ENCODE data around the gene SP6. TPM values are rescaled to one million over a fixed set of nuclear protein-coding genes. Genes with fewer than 3 reads are reported as not detected.

The SP6 gene
- total RNA-seq, 1 experiment from 2014 or later, result 3.3 TPM

GRCh38 chr17:47860386-47860785 lies 9.4 kb upstream of the SP6 start:
- Mint-ChIP-seq H3K27ac (no peak overlapping the region), H3K4me3 (no peak overlapping the region), H3K9me3 (no peaks in the 10 kb centered on the region), H3K4me1 (peaks cover 32% of the 10 kb centered on the region), H3K36me3 (no peaks in the 10 kb centered on the region), H3K27me3 (ENCODE audit: low read depth) (peaks cover 55% of the 10 kb centered on the region)
- ATAC-seq (no peak), DNase-seq (ENCODE audit: low spot score) (no peak)
- ChIA-PET POLR2A (no interaction called here), CTCF (interaction anchor here (1.2 to 3.2 kb wide), 4 partner anchors 13 to 30 kb away, joined by 4 to 28 read pairs (median 8); partner anchors contain the start of gene SCRN2)
- TF ChIP-seq ZMAT4 (CRISPR knock-in tag; IDR thresholded peaks at IDR 0.05) (no peak), CREB1 (CRISPR knock-in tag; IDR thresholded peaks at IDR 0.05) (no peak), MLX (CRISPR knock-in tag; IDR thresholded peaks at IDR 0.05) (no peak), NR2C2 (CRISPR knock-in tag; IDR thresholded peaks at IDR 0.05) (no peak), RELA (CRISPR knock-in tag; IDR thresholded peaks at IDR 0.05; ENCODE audit: borderline replicate concordance) (no peak), FOXK1 (CRISPR knock-in tag; IDR thresholded peaks at IDR 0.05) (no peak), CDX4 (CRISPR knock-in tag; IDR thresholded peaks at IDR 0.05; ENCODE audit: borderline replicate concordance) (no peak), GRHL2 (CRISPR knock-in tag; IDR thresholded peaks at IDR 0.05; ENCODE audit: insufficient replicate concordance, severe bottlenecking) (no peak), ELF4 (CRISPR knock-in tag; IDR thresholded peaks at IDR 0.05; ENCODE audit: low read depth) (no peak), ARID4B (CRISPR knock-in tag; IDR thresholded peaks at IDR 0.05; ENCODE audit: borderline replicate concordance) (no peak), NR3C1 (CRISPR knock-in tag; conservative IDR thresholded peaks at IDR 0.05; ENCODE audit: low read depth) (no peak), PRDM15 (CRISPR knock-in tag; IDR thresholded peaks at IDR 0.05) (no peak), IRF2 (CRISPR knock-in tag; IDR thresholded peaks at IDR 0.05; ENCODE audit: borderline replicate concordance, low read depth) (no peak), JUN (CRISPR knock-in tag; IDR thresholded peaks at IDR 0.05) (no peak)

Measured in WTC11 (cell line).